ENCODE results near the gene CFAP45.
A peak's percentile ranks its signal among the peaks of the same experiment; 100 is the strongest.

CFAP45 gene

GRCh38 chr1:159923203-159924024 is 23.4 kb upstream of the CFAP45 start:
- DNase-seq (ENCODE audit: low read depth in 2 of 2), result peak; percentile 75 to 77

GRCh38 chr1:159922511-159923202 is 22.7 kb upstream of the CFAP45 start:
- no peak for DNase-seq (ENCODE audit: low read depth in 2 of 2)

GRCh38 chr1:159921700-159922504 is 21.9 kb upstream of the CFAP45 start:
- DNase-seq (ENCODE audit: low read depth in 2 of 2), result no peak

GRCh38 chr1:159921251-159921650 is 21.3 kb upstream of the CFAP45 start:
- DNase-seq (ENCODE audit: low read depth in 2 of 2), result no peak

GRCh38 chr1:159920651-159921050 is 20.7 kb upstream of the CFAP45 start:
- DNase-seq (ENCODE audit: low read depth in 2 of 2), result no peak

GRCh38 chr1:159920202-159920601 is 20.2 kb upstream of the CFAP45 start:
- no peak for DNase-seq (ENCODE audit: low read depth in 2 of 2)

GRCh38 chr1:159919236-159919865 is 19.4 kb upstream of the CFAP45 start:
- no peak for DNase-seq (ENCODE audit: low read depth in 2 of 2)

GRCh38 chr1:159918352-159919200 is 18.6 kb upstream of the CFAP45 start:
- no peak for DNase-seq (ENCODE audit: low read depth in 2 of 2)

- DNase-seq (ENCODE audit: low read depth in 2 of 2), result no peak
Observed at GRCh38 chr1:159917533-159918351, 17.8 kb upstream of the CFAP45 start.

GRCh38 chr1:159916242-159917051 is 16.5 kb upstream of the CFAP45 start:
- no peak for DNase-seq (ENCODE audit: low read depth in 2 of 2)

GRCh38 chr1:159915571-159916241 is 15.7 kb upstream of the CFAP45 start:
- DNase-seq (ENCODE audit: low read depth in 2 of 2), result no peak

GRCh38 chr1:159914252-159915018 is 14.5 kb upstream of the CFAP45 start:
- no peak for DNase-seq (ENCODE audit: low read depth in 2 of 2)

GRCh38 chr1:159913451-159914192 is 13.7 kb upstream of the CFAP45 start:
- DNase-seq (ENCODE audit: low read depth in 2 of 2), result no peak

- no peak for DNase-seq (ENCODE audit: low read depth in 2 of 2)
Observed at GRCh38 chr1:159911326-159912070, 11.5 kb upstream of the CFAP45 start.

- DNase-seq (ENCODE audit: low read depth in 2 of 2), result no peak
Observed at GRCh38 chr1:159908031-159908940, 8.3 kb upstream of the CFAP45 start.
